HG02870 (cell line): Measurements from ENCODE around the gene RNU6-9.

Experiments used
- ATAC-seq: cut with Tn5 transposase; IDR thresholded peaks from one replicate; pipeline ENCODE4 v1.9.1; 2021; ENCODE audit warnings: mild to moderate bottlenecking, moderate library complexity; ENCODE audit not compliant: unreplicated experiment

The RNU6-9 gene

GRCh38 chr19:861141-861755 is 32.0 kb upstream of the RNU6-9 start:
- ATAC-seq: no peak

- no peak for ATAC-seq
Observed at GRCh38 chr19:861756-862580, 31.3 kb upstream of the RNU6-9 start.

- no peak for ATAC-seq
Observed at GRCh38 chr19:862581-863314, 30.5 kb upstream of the RNU6-9 start.

GRCh38 chr19:863315-863620 is 30.0 kb upstream of the RNU6-9 start:
- ATAC-seq: no peak

- ATAC-seq: no peak
Observed at GRCh38 chr19:866769-867300, 26.4 kb upstream of the RNU6-9 start.

GRCh38 chr19:867301-867793 is 25.9 kb upstream of the RNU6-9 start:
- no peak for ATAC-seq

- ATAC-seq: no peak
Observed at GRCh38 chr19:867855-868457, 25.3 kb upstream of the RNU6-9 start.

GRCh38 chr19:868458-869244 is 24.6 kb upstream of the RNU6-9 start:
- no peak for ATAC-seq

GRCh38 chr19:869245-870177 is 23.8 kb upstream of the RNU6-9 start:
- ATAC-seq: no peak

- no peak for ATAC-seq
Observed at GRCh38 chr19:870314-870713, 23.0 kb upstream of the RNU6-9 start.

- ATAC-seq: no peak
Observed at GRCh38 chr19:870963-871401, 22.3 kb upstream of the RNU6-9 start.

- ATAC-seq: no peak
Observed at GRCh38 chr19:871446-872265, 21.6 kb upstream of the RNU6-9 start.

GRCh38 chr19:872266-872951 is 20.9 kb upstream of the RNU6-9 start:
- ATAC-seq: no peak

GRCh38 chr19:873084-873483 is 20.2 kb upstream of the RNU6-9 start:
- no peak for ATAC-seq

- ATAC-seq: no peak
Observed at GRCh38 chr19:873561-874041, 19.7 kb upstream of the RNU6-9 start.

- no peak for ATAC-seq
Observed at GRCh38 chr19:875265-875879, 17.9 kb upstream of the RNU6-9 start.

GRCh38 chr19:876089-876488 is 17.2 kb upstream of the RNU6-9 start:
- no peak for ATAC-seq
